SK-N-SH (cell line): Measurements from ENCODE around the gene ZNF426. TPM values are rescaled to one million over a fixed set of nuclear protein-coding genes. Genes with fewer than 3 reads are reported as not detected.
A peak's percentile ranks its signal among the peaks of the same experiment; 100 is the strongest.

ENCODE experiments used
- CTCF ChIA-PET: fragments of 300-600, 350-600 bp; formaldehyde crosslinking; extraction: SDS; loops from one replicate; lab custom pipeline; 2021; lab: Yijun Ruan, JAX
- POLR2A ChIA-PET: fragments of 350-600 bp; sonication (Branson Sonifier 250); formaldehyde crosslinking; extraction: SDS; loops from one replicate; lab custom pipeline; 2020; ENCODE audit warnings: antibody characterized with exemption, inconsistent platforms; lab: Yijun Ruan, JAX
- DNase-seq: peaks from one replicate; pipeline ENCODE4 v3.0.0; 2012
- H2AFZ ChIP-seq: fragments of 200-600 bp; sonication (generic); 2 replicates; pipeline ENCODE4 v1.8.1; 2016; ENCODE audit warnings: antibody characterized with exemption, mild to moderate bottlenecking, low read depth
- H3F3A ChIP-seq: fragments of 200-600 bp; sonication (generic); replicated peaks from 2 replicates; pipeline ENCODE3; 2016; ENCODE audit warnings: antibody characterized with exemption, mild to moderate bottlenecking; ENCODE audit not compliant: insufficient read depth
- H3K27ac ChIP-seq, 2 experiments: fragments of 200-500 bp in 1 of 2; fragments of 200-600 bp in 1 of 2; sonication (Bioruptor generic) in 1 of 2; sonication (generic), shearing (Covaris generic) in 1 of 2; 2 replicates each; pipeline versions ENCODE4 v1.5.1 to v1.6.1; 2014 to 2016; ENCODE audit warnings: low read depth in 2 of 2, inconsistent platforms in 1 of 2, low read length in 1 of 2, mild to moderate bottlenecking in 1 of 2, mixed read lengths in 1 of 2
- H3K27me3 ChIP-seq: fragments of 200-600 bp; sonication (generic), shearing (Covaris generic); 2 replicates; pipeline ENCODE4 v1.6.1; 2016; ENCODE audit warnings: mixed run types; ENCODE audit not compliant: insufficient read depth
- H3K36me3 ChIP-seq, 2 experiments: fragments of 200-500 bp in 1 of 2; fragments of 200-600 bp in 1 of 2; sonication (Bioruptor generic) in 1 of 2; sonication (generic) in 1 of 2; replicated peaks in 1 of 2; 2 replicates each; pipeline versions ENCODE3 to v1.5.1; 2014 to 2016; ENCODE audit warnings: low read length in 1 of 2, mild to moderate bottlenecking in 1 of 2; ENCODE audit not compliant: insufficient read depth in 2 of 2, control insufficient read depth in 1 of 2
- H3K4me1 ChIP-seq, 2 experiments: fragments of 200-500 bp in 1 of 2; fragments of 200-600 bp in 1 of 2; sonication (Bioruptor generic) in 1 of 2; sonication (generic), shearing (Covaris generic) in 1 of 2; 2 replicates each; pipeline versions ENCODE4 v1.5.1 to v1.6.1; 2014 to 2016; ENCODE audit warnings: low read depth in 1 of 2, low read length in 1 of 2, mixed run types in 1 of 2; ENCODE audit not compliant: insufficient read depth in 2 of 2, control insufficient read depth in 1 of 2
- H3K4me2 ChIP-seq: fragments of 200-600 bp; sonication (generic), shearing (Covaris generic); 2 replicates; pipeline ENCODE4 v1.6.1; 2017; ENCODE audit warnings: mixed run types
- H3K4me3 ChIP-seq, 2 experiments: fragments of 200-500 bp in 1 of 2; fragments of 200-600 bp in 1 of 2; sonication (Bioruptor generic) in 1 of 2; sonication (generic), shearing (Covaris generic) in 1 of 2; 2 replicates each; pipeline versions ENCODE4 v1.5.1 to v1.8.1; 2014 to 2016; ENCODE audit warnings: low read depth in 2 of 2, inconsistent platforms in 1 of 2, low read length in 1 of 2, mild to moderate bottlenecking in 1 of 2, mixed read lengths in 1 of 2, moderate library complexity in 1 of 2
- H3K79me2 ChIP-seq: fragments of 200-600 bp; sonication (generic); 2 replicates; pipeline ENCODE4 v1.8.1; 2017; ENCODE audit warnings: mild to moderate bottlenecking; ENCODE audit not compliant: insufficient read depth
- H3K9ac ChIP-seq: fragments of 200-600 bp; sonication (generic); 2 replicates; pipeline ENCODE4 v1.6.1; 2017; ENCODE audit warnings: mixed run types
- H3K9me2 ChIP-seq: fragments of 200-600 bp; sonication (generic); 2 replicates; pipeline ENCODE4 v1.6.1; 2017; ENCODE audit warnings: mixed run types
- H3K9me3 ChIP-seq: fragments of 200-600 bp; sonication (generic); 2 replicates; pipeline ENCODE4 v1.6.1; 2017; ENCODE audit warnings: mixed run types, mild to moderate bottlenecking, moderate library complexity
- H4K20me1 ChIP-seq: fragments of 200-600 bp; sonication (generic); 2 replicates; pipeline ENCODE4 v1.6.1; 2017; ENCODE audit warnings: mild to moderate bottlenecking, mixed run types; ENCODE audit not compliant: insufficient read depth
- FOSL2 ChIP-seq: IDR thresholded peaks from 2 replicates; pipeline ENCODE4 v1.4.0; 2012; ENCODE audit warnings: low read depth, mild to moderate bottlenecking, moderate library complexity, borderline replicate concordance
- FOXJ3 ChIP-seq: sonication (generic); formaldehyde crosslinking; IDR thresholded peaks from 2 replicates; pipeline ENCODE4 v1.5.1; 2020; ENCODE audit warnings: mild to moderate bottlenecking, missing genetic modification reagents
- GABPA ChIP-seq: IDR thresholded peaks from 2 replicates; pipeline ENCODE4 v1.4.0; 2012; ENCODE audit warnings: low read depth, mild to moderate bottlenecking
- NRF1 ChIP-seq: IDR thresholded peaks from 2 replicates; pipeline ENCODE4 v1.6.1; 2012; ENCODE audit warnings: low read depth, mild to moderate bottlenecking, low read length
- RXRA ChIP-seq: IDR thresholded peaks from 2 replicates; pipeline ENCODE4 v1.4.0; 2012; ENCODE audit warnings: low read depth, mild to moderate bottlenecking, borderline replicate concordance
- TAF1 ChIP-seq: IDR thresholded peaks from 2 replicates; pipeline ENCODE4 v1.6.1; 2012; ENCODE audit warnings: low read depth, mild to moderate bottlenecking, low read length, moderate library complexity, borderline replicate concordance
- USF1 ChIP-seq: IDR thresholded peaks from 2 replicates; pipeline ENCODE4 v1.4.0; 2012; ENCODE audit warnings: low read depth, borderline replicate concordance
- WGBS: methylation state at CpG from one replicate; pipeline ENCODE4 v1.1.6; 2017; ENCODE audit warnings: low lambda C conversion rate; 5-methylcytosine and 5-hydroxymethylcytosine counted together
- polyA plus RNA-seq, 3 experiments: library from polyadenylated mRNA; depleted of rRNA; stranded (reverse); fragments of >200 nt; gene quantifications; 2 replicates each; pipeline ENCODE4 v1.2.3, GENCODE V29; 2012
- TF ChIP-seq, protein P1 (sequence below): IDR thresholded peaks from 2 replicates; pipeline ENCODE4 v1.4.0; 2012; ENCODE audit warnings: low read depth
- TF ChIP-seq, protein P2 (sequence below): fragments of 150-350 bp; IDR thresholded peaks from 2 replicates; pipeline ENCODE4 v1.6.1; 2016; ENCODE audit warnings: mild to moderate bottlenecking, low read depth, low read length
- TF ChIP-seq, protein P3 (sequence below): fragments of 200-600 bp; sonication (generic); IDR thresholded peaks from 2 replicates; pipeline ENCODE4 v1.6.1; 2017; ENCODE audit warnings: antibody characterized with exemption, mild to moderate bottlenecking, moderate library complexity

ZNF426 gene
- polyA plus RNA-seq, 1 of the 3 experiments (the other 2 are of a cell fraction), result 2.4 TPM

- peaks cover 3% of the 10 kb centered on the region; the same call in 1 of the 2 replicates for H3K9me3 ChIP-seq
- H4K20me1 ChIP-seq, result no peaks in the 10 kb centered on the region
- 0% methylated on average over 1 of the region's 1 CpG for WGBS
- H3K4me3 ChIP-seq, result no peak overlapping the region
- no peak for DNase-seq
- H3K27ac ChIP-seq, result no peak overlapping the region
- H3F3A ChIP-seq, result no peaks in the 10 kb centered on the region
- no peak overlapping the region for H2AFZ ChIP-seq
- H3K79me2 ChIP-seq, result no peaks in the 10 kb centered on the region
- no peaks in the 10 kb centered on the region for H3K36me3 ChIP-seq
- ChIA-PET POLR2A (no interaction called here), CTCF (no interaction called here)
- TF ChIP-seq TAF1 (no peak), USF1 (no peak)
- TF ChIP-seq, protein P1, sequence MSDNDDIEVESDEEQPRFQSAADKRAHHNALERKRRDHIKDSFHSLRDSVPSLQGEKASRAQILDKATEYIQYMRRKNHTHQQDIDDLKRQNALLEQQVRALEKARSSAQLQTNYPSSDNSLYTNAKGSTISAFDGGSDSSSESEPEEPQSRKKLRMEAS, result no peak
- TF ChIP-seq, protein P2, sequence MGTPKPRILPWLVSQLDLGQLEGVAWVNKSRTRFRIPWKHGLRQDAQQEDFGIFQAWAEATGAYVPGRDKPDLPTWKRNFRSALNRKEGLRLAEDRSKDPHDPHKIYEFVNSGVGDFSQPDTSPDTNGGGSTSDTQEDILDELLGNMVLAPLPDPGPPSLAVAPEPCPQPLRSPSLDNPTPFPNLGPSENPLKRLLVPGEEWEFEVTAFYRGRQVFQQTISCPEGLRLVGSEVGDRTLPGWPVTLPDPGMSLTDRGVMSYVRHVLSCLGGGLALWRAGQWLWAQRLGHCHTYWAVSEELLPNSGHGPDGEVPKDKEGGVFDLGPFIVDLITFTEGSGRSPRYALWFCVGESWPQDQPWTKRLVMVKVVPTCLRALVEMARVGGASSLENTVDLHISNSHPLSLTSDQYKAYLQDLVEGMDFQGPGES, result no peak
- no peaks in the 10 kb centered on the region for H3K4me1 ChIP-seq
- no peaks in the 10 kb centered on the region for H3K9me2 ChIP-seq
- no peak overlapping the region for H3K9ac ChIP-seq
- H3K27me3 ChIP-seq, result no peaks in the 10 kb centered on the region
- no peak overlapping the region for H3K4me2 ChIP-seq
Observed at GRCh38 chr19:9500796-9501195, 37.6 kb downstream of the ZNF426 start.

DNA sequence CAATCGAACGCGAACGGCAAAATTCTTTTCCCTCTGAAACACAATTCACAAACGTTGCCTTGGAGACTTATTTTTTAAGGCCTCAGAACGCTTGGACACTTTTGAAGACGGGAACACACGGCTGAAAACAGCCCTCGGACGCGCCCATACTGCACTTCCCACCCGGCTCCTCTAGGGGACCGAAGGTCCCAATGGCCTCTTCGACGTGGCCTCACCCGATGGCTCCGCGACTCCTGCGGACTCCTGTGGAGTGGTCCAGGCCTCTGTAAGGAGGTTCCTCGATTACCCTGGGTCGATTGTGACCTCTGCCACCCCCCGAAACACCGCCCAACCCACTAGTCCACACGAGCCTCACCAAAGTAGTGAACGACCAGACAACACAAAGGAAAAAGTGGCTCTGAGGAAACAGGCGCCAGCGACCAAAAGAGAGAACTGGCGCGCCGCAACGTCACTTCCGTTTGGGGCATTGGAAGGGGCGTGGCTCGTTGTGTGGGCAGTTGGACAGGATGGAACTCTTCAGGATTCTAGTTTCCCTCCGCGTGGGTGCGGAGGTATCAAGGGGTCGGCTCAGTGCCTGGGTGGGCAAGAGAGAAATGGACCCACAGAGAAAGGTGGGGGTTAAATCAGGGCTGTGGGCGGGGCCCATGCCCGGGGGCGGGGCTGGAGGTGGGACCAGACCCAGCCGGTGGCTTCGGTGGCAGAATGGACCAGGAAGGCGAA lies 40.1 kb downstream of the ZNF426 start, which contains the start of gene ZNF560:
Gene ZNF560 (minus strand): TSS at position 434 of the 720 bp plus-strand sequence. CDS start 23,303 bp downstream, outside the sequence.
- peaks cover 3% of the 10 kb centered on the region; the same call in 1 of the 2 replicates for H3K9me3 ChIP-seq
- no peaks in the 10 kb centered on the region for H3F3A ChIP-seq
- H3K27me3 ChIP-seq, result no peaks in the 10 kb centered on the region
- H3K4me2 ChIP-seq, result no peak within 1 kb of the TSS
- H3K9me2 ChIP-seq, result no peaks in the 10 kb centered on the region
- H4K20me1 ChIP-seq, result no peaks in the 10 kb centered on the region
- WGBS, result 11% methylated on average over 40 of the region's 44 CpGs
- H3K79me2 ChIP-seq, result no peaks in the 10 kb centered on the region
- H3K4me1 ChIP-seq, result no peaks in the 10 kb centered on the region
- H3K36me3 ChIP-seq, result no peaks in the 10 kb centered on the region
- ChIA-PET CTCF (interaction anchor here (0.6 kb wide), 1 partner anchor 301 kb away, joined by 3 read pairs; no protein-coding TSS in a partner anchor), POLR2A (no interaction called here)
- peak; percentile 56 for DNase-seq
- TF ChIP-seq, protein P3, sequence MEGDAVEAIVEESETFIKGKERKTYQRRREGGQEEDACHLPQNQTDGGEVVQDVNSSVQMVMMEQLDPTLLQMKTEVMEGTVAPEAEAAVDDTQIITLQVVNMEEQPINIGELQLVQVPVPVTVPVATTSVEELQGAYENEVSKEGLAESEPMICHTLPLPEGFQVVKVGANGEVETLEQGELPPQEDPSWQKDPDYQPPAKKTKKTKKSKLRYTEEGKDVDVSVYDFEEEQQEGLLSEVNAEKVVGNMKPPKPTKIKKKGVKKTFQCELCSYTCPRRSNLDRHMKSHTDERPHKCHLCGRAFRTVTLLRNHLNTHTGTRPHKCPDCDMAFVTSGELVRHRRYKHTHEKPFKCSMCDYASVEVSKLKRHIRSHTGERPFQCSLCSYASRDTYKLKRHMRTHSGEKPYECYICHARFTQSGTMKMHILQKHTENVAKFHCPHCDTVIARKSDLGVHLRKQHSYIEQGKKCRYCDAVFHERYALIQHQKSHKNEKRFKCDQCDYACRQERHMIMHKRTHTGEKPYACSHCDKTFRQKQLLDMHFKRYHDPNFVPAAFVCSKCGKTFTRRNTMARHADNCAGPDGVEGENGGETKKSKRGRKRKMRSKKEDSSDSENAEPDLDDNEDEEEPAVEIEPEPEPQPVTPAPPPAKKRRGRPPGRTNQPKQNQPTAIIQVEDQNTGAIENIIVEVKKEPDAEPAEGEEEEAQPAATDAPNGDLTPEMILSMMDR, result no peak
- TF ChIP-seq RXRA, result no peak
- TF ChIP-seq FOXJ3 (CRISPR knock-in tag), result no peak
- 0 out of 2 replicates have a peak, but pooled peaks have one; percentile 18 for TF ChIP-seq GABPA
- no peak for TF ChIP-seq TAF1
- TF ChIP-seq NRF1, result no peak
- no peak for TF ChIP-seq FOSL2
- no peak within 1 kb of the TSS for H3K27ac ChIP-seq
- H2AFZ ChIP-seq, result peak within 1 kb of the TSS; percentile 35; the same call in 1 of the 2 replicates
- H3K9ac ChIP-seq, result no peak within 1 kb of the TSS
- peak within 1 kb of the TSS; percentile 7 to 23; a peak in 1 of 4 replicates for H3K4me3 ChIP-seq
